H9 (cell line): ENCODE data around the gene PREP. TPM values are rescaled to one million over a fixed set of nuclear protein-coding genes. Genes with fewer than 3 reads are reported as not detected.

Experiments
- total RNA-seq: library from RNA; stranded (reverse); gene quantifications from 2 replicates; pipeline ENCODE4 v1.2.1, GENCODE V29; 2021

The PREP gene
- total RNA-seq, 1 experiment from 2014 or later, result 54.0 TPM

Other genes with a start within 250 kb of the PREP start
- gene POPDC3, start 223.1 kb downstream of the PREP start, total RNA-seq, result 5.7 and 6.0 TPM in 2 replicates